GM19452 (cell line): ENCODE data around the gene MYADML2.

Experiments used
- ATAC-seq: cut with Tn5 transposase; IDR thresholded peaks from one replicate; pipeline ENCODE4 v1.9.1; 2021; ENCODE audit not compliant: unreplicated experiment

Gene MYADML2

DNA sequence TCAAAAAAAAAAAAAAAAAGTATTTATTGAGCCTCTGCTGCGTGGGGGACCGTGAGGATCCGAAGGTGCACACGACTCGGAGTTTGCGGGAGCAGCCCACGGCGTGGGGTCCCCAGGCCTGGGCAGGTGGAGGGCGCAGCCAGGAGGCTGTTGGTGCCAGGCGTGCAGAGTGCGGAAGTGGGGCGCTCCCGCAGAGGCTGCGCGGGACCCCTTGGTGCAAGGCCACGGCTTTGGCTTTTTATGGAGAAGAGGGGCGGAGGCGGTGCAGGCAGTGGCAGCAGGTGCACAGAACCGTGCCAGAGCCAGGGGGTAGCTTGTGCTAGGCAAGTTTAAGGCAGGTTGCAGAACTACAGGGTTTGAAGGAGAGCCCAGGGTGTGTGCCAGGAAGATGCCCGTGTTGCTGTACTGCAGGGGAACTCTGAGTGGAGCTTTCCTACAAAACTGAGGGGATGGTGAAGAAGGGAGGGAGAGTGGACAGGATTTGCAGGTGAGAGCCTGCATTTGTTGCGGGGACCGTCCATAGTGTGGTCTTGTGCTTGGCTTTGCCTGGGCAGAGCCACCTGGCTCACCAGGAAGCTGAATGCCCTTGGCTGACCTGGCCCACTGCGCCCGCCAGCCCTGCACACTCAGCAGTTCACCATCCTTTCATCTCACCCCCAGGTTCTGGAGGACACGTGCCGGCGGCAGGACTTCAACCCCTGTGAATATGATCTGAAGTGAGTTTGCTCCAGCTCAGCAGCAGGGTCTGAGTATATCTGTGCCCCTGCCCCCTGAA, 31.7 kb upstream of the MYADML2 start:
- no peak for ATAC-seq

DNA sequence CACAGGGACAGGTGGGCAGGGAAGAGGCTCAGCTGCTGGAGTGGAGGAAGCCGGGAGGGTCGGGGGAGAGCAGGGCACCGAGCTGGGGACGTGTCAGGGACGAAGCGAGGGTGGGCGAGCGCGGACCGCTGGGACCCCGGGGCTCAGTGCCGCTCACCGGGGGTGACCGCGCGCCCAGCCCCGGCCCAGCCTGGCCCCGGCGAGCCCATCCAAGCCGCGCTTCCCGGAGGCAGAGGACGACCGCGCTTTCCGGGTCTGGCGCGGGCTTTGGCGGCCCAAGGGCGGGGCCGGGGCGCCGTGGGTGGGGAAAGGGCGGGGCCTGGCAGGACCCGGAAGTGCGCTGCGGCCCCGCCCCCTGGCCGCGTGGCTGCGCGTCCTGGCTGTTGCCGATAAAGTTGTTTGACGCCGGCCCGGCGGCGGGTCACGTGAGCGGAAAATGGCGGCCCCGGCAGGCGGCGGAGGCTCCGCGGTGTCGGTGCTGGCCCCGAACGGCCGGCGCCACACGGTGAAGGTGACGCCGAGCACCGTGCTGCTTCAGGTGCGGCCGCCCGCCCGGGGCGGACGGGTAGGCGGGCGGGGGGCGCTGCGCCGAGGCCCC, 30.3 kb upstream of the MYADML2 start, which contains the start of gene ASPSCR1:
ASPSCR1 (plus strand) TSS at position 419 of the 598 bp plus-strand sequence; CDS start at position 437, 18 bp downstream.
- peak; percentile 85 for ATAC-seq

DNA sequence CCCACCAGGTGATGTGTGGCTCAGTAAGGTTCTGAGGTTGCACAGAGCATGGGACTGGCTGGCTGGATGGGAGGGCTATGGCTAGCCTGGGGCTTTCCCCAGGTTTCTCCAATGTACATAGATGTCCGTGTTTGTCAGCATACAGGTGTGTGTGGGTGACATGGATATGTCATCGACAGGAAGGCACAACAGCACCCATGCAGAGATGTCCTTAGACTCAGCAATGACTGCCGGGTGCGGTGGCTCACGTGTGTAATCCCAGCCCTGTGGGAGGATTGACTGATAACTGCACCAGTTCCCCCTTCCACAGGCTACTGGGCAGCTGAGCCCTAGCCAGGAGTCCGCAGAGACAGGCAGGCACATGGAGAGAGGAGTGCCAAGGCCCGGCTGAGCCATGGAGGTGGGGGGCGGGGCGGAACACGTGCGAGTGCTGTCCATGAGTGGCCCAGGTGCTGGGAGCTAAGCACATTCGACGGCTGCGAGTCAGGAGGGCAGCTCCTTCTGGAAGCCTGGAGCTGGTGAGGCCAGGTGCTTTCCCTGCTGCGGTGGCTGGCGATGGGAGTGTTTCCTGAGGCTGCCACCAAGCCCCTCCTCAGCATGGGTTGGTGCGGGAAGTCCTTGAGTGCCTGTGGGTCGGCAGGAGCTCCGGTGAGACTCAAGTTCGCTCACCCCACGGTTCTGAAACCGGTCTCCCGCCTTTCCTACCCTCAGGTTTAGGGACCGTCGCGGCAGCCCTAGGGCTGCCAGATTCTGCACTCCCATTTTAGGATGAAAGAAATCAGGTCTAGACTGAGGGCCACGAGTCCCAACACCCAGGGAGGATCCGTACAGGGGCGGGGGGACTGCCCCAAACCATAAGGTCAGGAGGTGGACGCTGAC, 29.5 kb upstream of the MYADML2 start:
- ATAC-seq = no peak

GRCh38 chr17:81973432-81973831, 26.4 kb upstream of the MYADML2 start:
- ATAC-seq = no peak

GRCh38 chr17:81968850-81969812, 22.1 kb upstream of the MYADML2 start:
- ATAC-seq = no peak

- no peak for ATAC-seq
These were observed 21.3 kb upstream of the MYADML2 start for GRCh38 chr17:81968396-81968745.

- ATAC-seq = peak; percentile 63
These were observed 20.7 kb upstream of the MYADML2 start for GRCh38 chr17:81967533-81968395.

DNA sequence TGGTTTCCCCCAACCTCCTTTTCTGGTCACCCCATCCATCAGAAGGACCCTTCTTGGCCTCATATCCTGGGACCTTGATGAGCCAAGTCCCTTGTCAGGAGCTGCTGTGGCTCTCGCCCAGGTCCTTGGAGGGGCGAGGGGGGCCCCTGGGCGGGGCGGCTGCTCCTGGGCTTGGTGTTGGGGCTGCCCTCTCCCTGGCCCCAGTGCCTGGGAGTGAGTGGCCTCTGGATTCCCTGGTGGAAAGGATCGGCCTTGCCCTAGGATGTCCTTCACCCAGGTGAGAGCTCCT, 20.2 kb upstream of the MYADML2 start:
- no peak for ATAC-seq

DNA sequence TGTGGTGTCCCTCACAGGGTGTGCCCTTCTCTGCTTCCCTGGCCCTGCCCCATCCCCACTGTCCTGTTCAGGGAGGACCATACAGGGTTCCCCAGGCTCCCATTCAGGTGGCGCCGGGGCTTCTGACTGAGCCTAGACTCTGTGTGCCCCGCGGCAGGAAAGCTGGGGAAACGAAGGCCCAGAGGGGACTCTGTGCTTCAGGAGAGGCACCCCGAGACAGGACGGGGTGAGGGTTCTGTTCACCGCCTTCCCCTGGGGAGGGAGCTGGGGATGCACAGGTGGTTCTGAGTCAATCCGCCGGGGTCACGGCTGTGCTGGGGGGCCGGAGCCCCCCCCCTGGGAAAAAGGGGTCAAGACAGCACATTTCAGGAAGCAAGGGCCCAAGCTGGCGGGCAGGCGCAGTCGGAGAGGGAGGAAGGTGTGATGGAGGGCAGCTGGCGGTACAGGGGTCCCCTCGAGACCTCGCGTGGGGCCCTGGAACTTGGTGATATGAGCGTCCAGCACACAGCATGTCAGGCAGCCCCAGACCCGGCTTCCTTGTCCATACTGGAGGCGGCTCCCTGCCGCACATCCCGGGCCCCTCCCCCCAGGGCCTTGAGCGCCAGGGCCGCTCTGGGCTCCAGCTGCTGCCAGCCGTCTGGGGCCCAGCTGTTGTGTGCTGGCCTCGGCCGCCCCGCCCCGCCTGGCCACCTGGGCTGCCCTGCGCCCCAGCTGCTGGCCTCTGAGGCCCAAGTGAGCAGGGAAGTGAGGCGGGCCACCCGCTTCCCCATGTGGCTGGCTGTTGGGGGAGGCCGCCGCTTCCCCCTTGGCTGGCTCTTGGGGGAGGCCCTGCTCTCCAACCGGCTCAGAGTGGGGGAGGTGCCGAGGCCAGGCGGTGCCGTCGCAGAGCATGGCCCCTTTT, 19.6 kb upstream of the MYADML2 start:
- ATAC-seq = no peak

- no peak for ATAC-seq
These were observed 17.2 kb upstream of the MYADML2 start for GRCh38 chr17:81964081-81964849.

DNA sequence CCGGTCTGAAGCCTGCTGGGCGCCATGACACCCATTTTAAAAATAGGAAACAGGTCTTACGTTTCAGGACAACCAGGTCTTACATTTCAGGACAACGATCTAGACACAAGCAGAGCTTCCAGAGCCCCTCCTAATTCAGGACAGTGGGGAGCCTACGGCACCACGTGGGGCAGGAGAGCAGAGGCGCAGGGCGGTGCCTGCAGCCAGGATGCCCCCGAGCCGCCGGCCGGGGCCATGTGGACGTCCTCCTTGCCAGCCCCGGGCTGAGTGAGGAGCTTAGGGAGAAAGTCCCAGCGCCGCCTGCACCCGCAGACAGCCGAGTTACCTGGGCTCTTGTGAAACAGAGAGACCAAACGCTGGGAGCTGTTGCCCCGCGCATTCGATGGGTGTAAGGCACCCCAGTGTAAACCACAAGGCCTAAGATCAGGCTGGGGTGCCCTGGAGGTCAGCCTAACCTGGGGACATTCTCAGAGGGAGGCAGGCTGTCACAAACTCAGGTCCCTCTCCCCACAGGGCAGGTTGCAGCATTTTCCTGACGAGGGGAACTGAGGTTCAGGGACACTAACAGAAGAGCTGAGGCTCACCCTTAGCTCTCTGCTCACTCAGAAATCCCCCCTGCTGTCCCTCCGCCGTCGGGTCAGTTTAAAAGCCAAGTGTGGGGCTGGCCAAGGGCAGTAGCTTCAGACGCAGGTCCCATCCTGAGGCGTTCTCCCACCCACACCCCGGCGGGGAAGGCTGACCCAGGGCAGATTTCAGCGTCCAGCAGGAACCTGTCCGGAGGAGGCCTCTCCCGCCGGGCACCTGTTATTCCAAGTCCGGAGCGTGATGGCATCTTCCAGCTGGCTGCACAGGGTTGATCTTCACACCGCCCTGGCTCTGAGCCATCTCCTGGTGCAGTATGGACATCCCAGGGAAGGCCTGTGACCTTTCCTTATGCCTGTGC, 15.7 kb upstream of the MYADML2 start:
- ATAC-seq = no peak

GRCh38 chr17:81961521-81962498, 14.8 kb upstream of the MYADML2 start:
- no peak for ATAC-seq

DNA sequence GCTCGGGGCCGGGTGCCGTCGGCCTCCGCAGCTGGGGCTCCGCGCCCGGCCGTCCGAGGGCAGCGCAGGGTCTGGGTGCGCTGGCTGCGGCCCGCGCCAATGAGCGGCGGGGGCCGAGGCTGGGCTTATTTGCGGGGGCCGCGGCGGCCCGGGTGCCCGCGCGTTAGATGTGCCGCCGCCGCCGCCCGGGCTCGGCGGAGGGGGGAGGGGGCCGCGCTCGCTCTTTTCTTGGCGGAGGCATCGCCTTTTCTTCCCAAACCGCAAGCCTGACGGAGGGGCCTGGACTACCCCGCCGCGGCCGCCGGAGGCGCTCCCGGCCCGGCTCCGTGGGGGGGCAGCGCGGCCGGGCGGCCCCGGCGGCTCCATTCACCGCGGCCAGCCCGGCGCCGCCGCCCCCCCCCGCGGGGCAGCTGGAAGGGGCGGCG, 14.1 kb upstream of the MYADML2 start, which contains the start of gene NOTUM:
NOTUM (minus strand) TSS at position 101 of the 425 bp plus-strand sequence. CDS start 278 bp downstream, outside the sequence.
- no peak for ATAC-seq

- ATAC-seq = no peak
These were observed 13.3 kb upstream of the MYADML2 start for GRCh38 chr17:81960130-81960958.
